Colonic mucosa (tissue), 4 donors: ENCODE data around the gene NEAT1. TPM values are rescaled to one million over a fixed set of nuclear protein-coding genes. Genes with fewer than 3 reads are reported as not detected.

Source experiments
- DNase-seq: peaks from one replicate; pipeline ENCODE4 v3.0.0-alpha.2; 2020
- H3K27ac ChIP-seq: fragments of 200-600 bp; one replicate; pipeline ENCODE4 v1.8.0; 2021
- H3K27me3 ChIP-seq: fragments of 200-600 bp; one replicate; pipeline ENCODE4 v1.8.0; 2021
- H3K36me3 ChIP-seq: fragments of 200-600 bp; one replicate; pipeline ENCODE4 v1.8.0; 2021
- H3K4me1 ChIP-seq: fragments of 200-600 bp; one replicate; pipeline ENCODE4 v1.8.0; 2021; ENCODE audit warnings: mild to moderate bottlenecking
- H3K4me3 ChIP-seq: fragments of 200-600 bp; one replicate; pipeline ENCODE4 v1.8.0; 2021
- H3K9ac ChIP-seq, 2 donors: one replicate each; pipeline ENCODE4 v1.7.0; 2013; ENCODE audit warnings: control low read depth in 2 of 2, low read depth in 2 of 2, low read length in 2 of 2
- H3K9me3 ChIP-seq: fragments of 200-600 bp; one replicate; pipeline ENCODE4 v1.8.0; 2021
- CTCF ChIP-seq: fragments of 200-600 bp; IDR thresholded peaks from one replicate; pipeline ENCODE4 v1.8.0; 2022; ENCODE audit warnings: antibody characterized with exemption, mild to moderate bottlenecking
- intact Hi-C: fragments of 100-400 bp; cut with DNase I; formaldehyde crosslinking; loops from one replicate; pipeline ENCODE4 v1.14.1; 2022
- total RNA-seq, 2 donors: library from RNA; stranded (reverse); fragmentation: NEBNext Ultra II Directional in 1 of 2; extraction: Animal tissue kit (Norgen Biotek cat#: 25700) in 1 of 2; gene quantifications; one replicate each; pipeline ENCODE4 v1.2.1, GENCODE V29; 2021
- donor health status: healthy.
- donor health status: DM: no; HTN: no; CAD: no.
- donor health status: DM: no; HTN: no; CAD: no.

Gene NEAT1
- total RNA-seq, 2 donors from 2014 or later: 269 to 502 TPM

GRCh38 chr11:65381716-65382032 lies 40.9 kb upstream of the NEAT1 start:
- peak overlapping the region; percentile 29 for H3K4me3 ChIP-seq
- peaks cover 9% of the 10 kb centered on the region for H3K4me1 ChIP-seq
- peak overlapping the region; percentile 98 for H3K27ac ChIP-seq
- no peak for TF ChIP-seq CTCF
- peak overlapping the region; percentile 90 to 95 for H3K9ac ChIP-seq
- H3K36me3 ChIP-seq: no peaks in the 10 kb centered on the region
- H3K9me3 ChIP-seq: no peaks in the 10 kb centered on the region
- no peak for DNase-seq
- intact Hi-C loops: loop anchor here (5.0 kb wide), 1 partner anchor 36 kb away; no protein-coding TSS in a partner anchor
- H3K27me3 ChIP-seq: no peaks in the 10 kb centered on the region

DNA sequence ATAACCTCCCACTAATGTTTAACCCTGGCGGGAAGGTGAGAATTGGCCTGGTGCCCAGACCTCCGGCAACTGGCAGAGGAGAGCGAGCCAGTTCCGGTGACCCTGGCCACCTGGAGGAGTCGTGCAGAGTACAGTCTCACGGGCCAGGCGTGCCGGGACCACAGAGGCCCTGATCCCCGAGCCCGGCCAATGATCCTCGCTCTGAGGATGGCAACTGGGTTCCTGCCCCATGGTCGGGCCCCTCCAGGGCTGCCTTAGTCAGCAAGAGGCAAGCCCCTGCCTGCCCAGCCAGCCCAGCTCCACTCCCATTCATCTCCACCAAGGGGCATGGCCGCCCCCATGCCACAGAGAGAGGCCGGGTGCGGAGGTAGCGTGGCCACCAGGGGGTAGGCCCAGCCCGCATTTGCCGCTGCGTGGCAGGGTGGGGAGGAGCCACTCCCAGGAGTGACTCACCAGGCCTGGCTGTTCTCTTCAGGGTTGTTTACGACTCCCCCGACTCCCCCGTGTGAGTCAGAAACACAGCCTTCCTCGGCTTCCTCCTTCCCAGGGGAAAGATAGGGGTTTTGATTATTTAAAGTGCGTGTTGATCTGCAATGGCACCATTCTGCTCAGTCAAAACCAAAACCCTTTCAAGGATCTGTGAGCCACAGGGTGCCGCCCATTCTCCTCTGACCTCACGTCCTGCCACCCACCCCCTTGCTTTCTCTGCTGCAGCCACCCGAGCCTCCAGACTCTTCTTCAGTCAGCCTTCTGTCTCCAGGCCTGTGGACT lies 40.4 kb upstream of the NEAT1 start, which contains the start of gene SLC25A45:
TSS of gene SLC25A45 (minus strand) at position 614 of the 771 bp plus-strand sequence. CDS start 695 bp downstream, outside the sequence.
- H3K27me3 ChIP-seq: no peaks in the 10 kb centered on the region
- no peaks in the 10 kb centered on the region for H3K9me3 ChIP-seq
- peak within 1 kb of the TSS; percentile 90 to 95 for H3K9ac ChIP-seq
- TF ChIP-seq CTCF: peak; percentile 68
- peak within 1 kb of the TSS; percentile 98 for H3K27ac ChIP-seq
- peak within 1 kb of the TSS; percentile 29 for H3K4me3 ChIP-seq
- DNase-seq: peak; percentile 93
- no peaks in the 10 kb centered on the region for H3K36me3 ChIP-seq
- peaks cover 9% of the 10 kb centered on the region for H3K4me1 ChIP-seq
- intact Hi-C loops: loop anchor here (5.0 kb wide), 1 partner anchor 35 kb away; no protein-coding TSS in a partner anchor

DNA sequence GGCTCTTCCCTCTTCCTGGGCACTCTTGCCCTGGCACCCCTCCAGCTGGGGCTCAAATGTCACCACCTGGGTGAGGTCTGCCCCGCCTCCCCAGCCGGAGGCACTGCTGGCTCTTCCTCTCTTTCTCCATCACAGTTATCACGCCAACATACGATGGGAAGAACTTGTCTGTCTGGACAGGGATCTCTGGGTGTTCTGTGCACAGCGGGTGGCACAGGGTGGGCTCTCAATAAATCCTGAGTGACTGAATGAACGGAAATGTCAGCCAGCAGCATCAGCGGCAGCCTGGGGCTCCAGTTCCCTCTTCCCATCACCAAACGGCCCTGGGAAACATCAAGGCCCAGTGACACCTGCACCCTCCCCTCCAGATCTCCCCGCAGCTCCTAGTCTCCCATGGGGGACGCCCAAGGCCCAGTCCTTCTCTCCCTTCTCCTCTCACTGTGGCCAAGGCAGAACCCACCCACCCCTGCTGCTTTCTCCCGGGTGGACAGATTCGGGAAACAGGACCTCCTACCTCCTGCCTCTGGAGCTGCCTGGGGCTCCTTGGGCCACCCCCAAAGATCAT lies 39.7 kb upstream of the NEAT1 start:
- no peaks in the 10 kb centered on the region for H3K27me3 ChIP-seq
- H3K4me1 ChIP-seq: peaks cover 9% of the 10 kb centered on the region
- no peaks in the 10 kb centered on the region for H3K9me3 ChIP-seq
- H3K36me3 ChIP-seq: no peaks in the 10 kb centered on the region
- intact Hi-C loops: loop anchor here (5.0 kb wide), 1 partner anchor 34 kb away; no protein-coding TSS in a partner anchor
- H3K27ac ChIP-seq: peak overlapping the region; percentile 98
- DNase-seq: peak; percentile 93
- H3K4me3 ChIP-seq: no peak overlapping the region
- TF ChIP-seq CTCF: no peak
- peak overlapping the region; percentile 90 to 95 for H3K9ac ChIP-seq

DNA sequence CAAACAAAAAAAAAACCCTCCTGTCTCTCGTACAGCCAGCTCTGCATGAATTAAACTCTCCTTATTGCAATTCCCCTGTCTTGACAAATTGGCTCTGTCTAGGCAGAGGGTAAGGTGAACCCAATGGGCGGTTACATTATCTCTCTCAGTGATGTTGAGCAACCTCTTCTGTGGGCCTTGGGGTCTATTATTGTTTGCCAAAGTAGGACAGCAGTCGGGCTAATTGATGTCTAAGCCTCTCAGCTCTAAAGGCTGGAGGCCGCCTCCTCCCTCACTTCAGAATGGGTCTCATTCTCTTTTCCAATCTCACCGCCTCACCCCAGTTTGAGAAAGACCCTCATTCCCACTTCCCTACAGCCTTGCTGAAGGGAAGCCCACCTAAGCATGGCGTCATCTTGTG lies 38.8 kb upstream of the NEAT1 start:
- Histone ChIP-seq H3K36me3 (no peaks in the 10 kb centered on the region), H3K9ac (peak overlapping the region in 1 of 2 donors; percentile 31), H3K4me3 (no peak overlapping the region), H3K27ac (peak overlapping the region; percentile 98), H3K27me3 (no peaks in the 10 kb centered on the region), H3K4me1 (peaks cover 13% of the 10 kb centered on the region), H3K9me3 (no peaks in the 10 kb centered on the region)
- no peak for DNase-seq
- no peak for TF ChIP-seq CTCF
- intact Hi-C loops: loop anchor here (5.0 kb wide), 1 partner anchor 34 kb away; no protein-coding TSS in a partner anchor

- no peaks in the 10 kb centered on the region for H3K9me3 ChIP-seq
- no peaks in the 10 kb centered on the region for H3K36me3 ChIP-seq
- no peak for DNase-seq
- peaks cover 17% of the 10 kb centered on the region for H3K4me1 ChIP-seq
- TF ChIP-seq CTCF: no peak
- peak overlapping the region; percentile 31 to 32 for H3K9ac ChIP-seq
- no peaks in the 10 kb centered on the region for H3K27me3 ChIP-seq
- intact Hi-C loops: loop anchor here (5.0 kb wide), 1 partner anchor 33 kb away; no protein-coding TSS in a partner anchor
- H3K4me3 ChIP-seq: no peak overlapping the region
- peak overlapping the region; percentile 98 for H3K27ac ChIP-seq
These were observed 38.2 kb upstream of the NEAT1 start for GRCh38 chr11:65384301-65384889.
